ENCODE results near the gene FOXP1.
"Not testable (repeated sequence)": the region's sequence is repeated elsewhere in the genome, so short reads cannot be mapped to it uniquely, and the experiment has no call there.

The FOXP1 gene

GRCh38 chr3:70975981-70976380 lies 607.5 kb downstream of the FOXP1 start:
- DNase-seq (ENCODE audit: low read depth), result not testable (repeated sequence)

GRCh38 chr3:70974747-70975146 lies 608.8 kb downstream of the FOXP1 start:
- no peak for DNase-seq (ENCODE audit: low read depth)

- DNase-seq (ENCODE audit: low read depth), result no peak
Observed at GRCh38 chr3:70973558-70973957, 610.0 kb downstream of the FOXP1 start.

GRCh38 chr3:70972855-70973254 lies 610.7 kb downstream of the FOXP1 start:
- DNase-seq (ENCODE audit: low read depth), result no peak

GRCh38 chr3:70970952-70971351 lies 612.6 kb downstream of the FOXP1 start:
- no peak for DNase-seq (ENCODE audit: low read depth)

- no peak for DNase-seq (ENCODE audit: low read depth)
Observed at GRCh38 chr3:70970171-70970570, 613.4 kb downstream of the FOXP1 start.

GRCh38 chr3:70963431-70964275 lies 619.9 kb downstream of the FOXP1 start:
- DNase-seq (ENCODE audit: low read depth), result no peak

- no peak for DNase-seq (ENCODE audit: low read depth)
Observed at GRCh38 chr3:70959506-70960291, 623.8 kb downstream of the FOXP1 start.

GRCh38 chr3:70952033-70952747 lies 631.3 kb downstream of the FOXP1 start:
- no peak for DNase-seq (ENCODE audit: low read depth)

- no peak for DNase-seq (ENCODE audit: low read depth)
Observed at GRCh38 chr3:70951316-70951715, 632.2 kb downstream of the FOXP1 start.

- no peak for DNase-seq (ENCODE audit: low read depth)
Observed at GRCh38 chr3:70947579-70947978, 635.9 kb downstream of the FOXP1 start.

- no peak for DNase-seq (ENCODE audit: low read depth)
Observed at GRCh38 chr3:70943886-70944285, 639.6 kb downstream of the FOXP1 start.

GRCh38 chr3:70933105-70933810 lies 650.3 kb downstream of the FOXP1 start:
- no peak for DNase-seq (ENCODE audit: low read depth)

GRCh38 chr3:70930066-70930465 lies 653.5 kb downstream of the FOXP1 start:
- DNase-seq (ENCODE audit: low read depth), result no peak

- no peak for DNase-seq (ENCODE audit: low read depth)
Observed at GRCh38 chr3:70927239-70927638, 656.3 kb downstream of the FOXP1 start.

- no peak for DNase-seq (ENCODE audit: low read depth)
Observed at GRCh38 chr3:70926835-70927234, 656.7 kb downstream of the FOXP1 start.

- DNase-seq (ENCODE audit: low read depth), result no peak
Observed at GRCh38 chr3:70919661-70920060, 663.9 kb downstream of the FOXP1 start.

GRCh38 chr3:70919091-70919490 lies 664.4 kb downstream of the FOXP1 start:
- no peak for DNase-seq (ENCODE audit: low read depth)

- DNase-seq (ENCODE audit: low read depth), result no peak
Observed at GRCh38 chr3:70916375-70917055, 667.0 kb downstream of the FOXP1 start.

GRCh38 chr3:70914862-70915261 lies 668.7 kb downstream of the FOXP1 start:
- DNase-seq (ENCODE audit: low read depth), result no peak

GRCh38 chr3:70911719-70912118 lies 671.8 kb downstream of the FOXP1 start:
- no peak for DNase-seq (ENCODE audit: low read depth)

Measured in activated T-cell treated with anti-CD3 and anti-CD28 coated beads for 48 hours (primary cell).